Forelimb muscle (tissue), 1 donor: ENCODE data around the gene PIH1D1. TPM values are rescaled to one million over a fixed set of nuclear protein-coding genes. Genes with fewer than 3 reads are reported as not detected.

Experiments used
- DNase-seq: peaks from one replicate; pipeline ENCODE4 v3.0.0-alpha.2; 2013; ENCODE audit warnings: low read depth
- polyA plus RNA-seq: library from polyadenylated mRNA; unstranded; fragments of 120-200 nt; gene quantifications from one replicate; pipeline ENCODE4 v1.2.1, GENCODE V29; 2013; ENCODE audit not compliant: insufficient read length

PIH1D1 gene
- polyA plus RNA-seq, 1 donor, result 43.1 TPM

DNA sequence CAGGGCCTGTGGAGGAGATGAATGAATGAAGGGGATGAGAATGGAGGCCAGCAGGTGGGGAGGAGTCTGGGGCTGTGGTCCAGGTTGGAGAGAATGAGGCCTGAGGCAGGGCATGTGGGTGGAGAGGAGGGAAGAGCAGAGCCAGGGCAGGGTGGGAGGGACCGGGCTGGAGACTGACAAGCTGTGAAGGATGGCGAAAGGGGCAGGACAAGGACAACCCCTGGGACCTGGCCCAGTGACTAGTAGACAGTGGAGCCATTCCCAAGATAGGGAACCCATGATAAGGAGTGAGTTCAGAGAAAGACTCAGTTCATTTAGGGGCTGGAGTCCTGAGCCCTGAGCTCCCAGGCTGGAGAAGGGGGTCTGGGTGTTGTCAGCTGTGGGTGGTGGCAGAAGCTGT, 31.4 kb downstream of the PIH1D1 start:
- DNase-seq, result no peak

DNA sequence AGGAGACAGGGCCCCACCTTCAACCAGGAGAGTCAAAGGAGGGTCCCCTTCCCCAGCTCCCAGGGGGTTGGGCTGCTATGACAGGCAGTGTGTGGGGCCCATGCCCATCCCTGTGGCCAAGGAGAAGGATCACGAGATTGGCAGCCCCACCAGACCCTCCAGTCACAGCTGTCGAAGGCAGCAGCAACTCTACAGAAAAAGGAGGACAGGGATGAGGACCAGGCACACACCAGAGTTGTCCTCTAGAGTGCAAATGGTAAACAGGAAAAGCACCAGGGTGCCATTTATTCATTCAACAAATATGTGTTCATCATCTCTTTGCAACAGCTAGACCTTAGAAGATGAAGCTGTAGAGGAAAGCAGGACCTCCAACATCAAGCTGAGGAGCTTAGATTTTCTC, 32.4 kb downstream of the PIH1D1 start:
- no peak for DNase-seq

DNA sequence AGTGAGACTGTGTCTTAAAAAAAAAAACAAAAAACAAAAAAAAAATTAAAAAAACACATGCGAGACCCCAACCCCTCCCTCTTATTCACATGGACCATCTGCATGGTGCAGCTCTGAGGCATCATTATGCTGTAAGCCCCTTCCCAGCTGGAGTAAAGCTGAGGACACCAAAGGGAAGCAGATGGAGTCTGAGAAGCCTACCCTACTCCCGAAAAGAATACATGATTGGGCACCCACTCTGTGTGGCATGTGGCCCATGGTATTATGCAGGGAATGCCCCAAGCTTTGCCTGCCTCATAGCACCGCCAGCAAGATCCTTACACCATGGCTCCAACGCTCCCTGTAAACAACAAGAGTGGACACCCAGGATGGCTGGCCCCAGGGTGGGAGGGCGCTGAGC, 33.1 kb downstream of the PIH1D1 start:
- DNase-seq, result no peak

DNA sequence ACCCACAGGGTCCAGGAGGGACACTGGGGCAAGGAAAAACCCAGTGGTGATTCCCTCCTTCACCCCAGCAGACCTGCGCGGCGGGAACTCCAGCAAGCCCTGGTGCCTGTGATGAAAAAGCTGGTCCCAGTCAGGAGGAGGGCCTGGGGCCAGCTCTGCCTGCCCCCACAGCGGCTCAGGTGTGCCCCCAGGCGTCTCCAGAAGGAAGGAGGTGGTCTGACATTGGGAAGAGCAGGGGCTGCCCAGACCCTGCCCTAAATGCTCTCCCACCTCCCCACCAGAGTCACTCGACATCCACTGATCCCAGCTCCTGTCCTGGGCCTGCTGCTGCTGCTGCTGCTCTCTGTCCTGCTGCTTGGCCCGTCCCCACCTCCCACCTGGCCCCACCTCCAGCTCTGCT, 34.5 kb downstream of the PIH1D1 start:
- no peak for DNase-seq

DNA sequence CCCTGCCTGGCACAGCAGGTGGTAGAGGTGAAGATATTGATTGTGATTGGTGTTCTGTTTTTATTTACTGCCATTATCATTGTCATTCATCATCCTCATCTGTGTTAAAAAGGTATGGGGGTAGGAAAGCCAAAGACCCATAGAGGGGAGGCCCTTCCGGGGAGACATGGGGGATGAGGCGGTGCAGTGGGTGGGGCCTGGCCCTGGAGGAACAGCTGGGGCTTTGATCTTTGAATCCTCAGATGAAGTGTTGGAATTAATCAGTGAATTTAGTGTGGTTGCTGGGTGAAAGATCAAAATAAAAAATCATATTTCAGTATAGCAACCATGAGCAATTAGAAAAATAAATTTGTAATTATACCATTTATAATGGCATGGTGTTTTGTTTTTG, 35.8 kb downstream of the PIH1D1 start:
- DNase-seq, result no peak

DNA sequence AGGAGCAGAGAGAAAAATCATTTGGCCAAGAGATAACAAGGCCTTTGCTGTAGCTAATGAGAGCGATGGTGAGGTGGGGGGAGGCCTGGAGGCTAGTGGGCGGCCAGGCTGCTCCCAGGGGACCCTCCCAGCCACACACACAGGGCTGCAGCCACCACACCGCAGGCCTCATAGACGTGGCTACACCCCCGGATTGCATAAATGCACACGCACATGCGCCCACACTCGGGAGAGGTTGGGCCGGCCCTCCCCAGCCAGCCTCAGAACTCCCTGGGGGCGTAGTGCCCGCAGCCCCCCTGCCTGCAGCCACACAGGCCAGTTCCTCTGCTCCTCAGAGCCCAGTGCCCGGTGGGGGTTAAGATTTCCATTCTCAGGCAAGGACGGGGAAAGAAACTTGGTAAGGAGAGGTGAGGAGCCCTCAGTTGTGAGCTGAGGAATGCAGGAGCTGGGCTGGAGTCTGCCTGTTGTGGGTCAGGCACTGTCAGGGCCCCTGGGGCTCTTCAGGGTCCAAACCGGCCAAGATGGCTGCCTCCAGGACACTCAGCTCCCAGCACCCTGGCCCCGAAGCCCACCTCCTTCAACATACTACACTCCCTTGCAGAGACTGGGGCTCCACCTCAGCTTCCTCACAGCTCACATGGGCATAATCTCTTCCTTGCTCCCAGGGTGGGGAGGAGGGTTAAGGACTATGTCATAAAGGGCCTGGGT, 36.4 kb downstream of the PIH1D1 start:
- DNase-seq, result no peak

DNA sequence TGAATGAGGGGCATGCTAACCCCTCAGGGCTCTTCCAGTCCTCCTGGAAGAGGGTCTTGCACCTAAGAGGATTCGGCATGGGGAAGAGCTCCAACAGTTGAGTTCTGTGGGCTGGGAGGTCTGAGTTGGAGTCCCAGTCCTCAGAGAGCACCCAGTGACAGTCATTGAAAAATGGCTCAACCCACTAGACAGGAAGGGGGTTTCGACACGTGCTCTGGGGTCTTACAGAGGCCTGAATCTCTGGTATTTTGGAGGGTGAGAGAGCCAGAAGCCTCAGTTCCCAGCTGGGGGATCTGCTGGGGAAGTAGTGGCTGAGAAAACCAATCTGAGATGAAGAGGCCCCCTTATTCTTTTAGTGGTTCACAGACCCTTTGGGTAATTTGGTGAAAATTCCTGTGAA, 37.4 kb downstream of the PIH1D1 start:
- no peak for DNase-seq

DNA sequence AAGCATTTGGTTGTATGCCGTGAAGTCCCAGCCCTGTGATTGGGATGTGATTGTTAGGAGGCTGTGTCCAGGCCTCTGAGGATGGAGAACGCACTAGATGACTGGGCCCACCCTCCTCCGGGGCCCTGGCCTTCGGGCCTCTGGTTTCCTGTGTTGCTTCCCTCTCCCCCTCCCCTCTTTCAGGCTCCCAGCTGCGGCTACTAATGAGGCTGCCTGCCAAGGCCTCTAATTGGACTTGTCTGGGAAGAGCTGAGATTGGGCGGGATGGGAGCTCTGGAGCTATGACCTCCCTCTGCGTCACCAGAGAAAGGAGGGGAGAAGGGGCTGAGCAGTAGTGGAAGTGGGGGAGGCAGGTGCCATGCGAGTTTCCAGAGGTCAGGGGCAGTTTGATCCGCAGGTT, 38.3 kb downstream of the PIH1D1 start:
- peak; percentile 45 for DNase-seq

DNA sequence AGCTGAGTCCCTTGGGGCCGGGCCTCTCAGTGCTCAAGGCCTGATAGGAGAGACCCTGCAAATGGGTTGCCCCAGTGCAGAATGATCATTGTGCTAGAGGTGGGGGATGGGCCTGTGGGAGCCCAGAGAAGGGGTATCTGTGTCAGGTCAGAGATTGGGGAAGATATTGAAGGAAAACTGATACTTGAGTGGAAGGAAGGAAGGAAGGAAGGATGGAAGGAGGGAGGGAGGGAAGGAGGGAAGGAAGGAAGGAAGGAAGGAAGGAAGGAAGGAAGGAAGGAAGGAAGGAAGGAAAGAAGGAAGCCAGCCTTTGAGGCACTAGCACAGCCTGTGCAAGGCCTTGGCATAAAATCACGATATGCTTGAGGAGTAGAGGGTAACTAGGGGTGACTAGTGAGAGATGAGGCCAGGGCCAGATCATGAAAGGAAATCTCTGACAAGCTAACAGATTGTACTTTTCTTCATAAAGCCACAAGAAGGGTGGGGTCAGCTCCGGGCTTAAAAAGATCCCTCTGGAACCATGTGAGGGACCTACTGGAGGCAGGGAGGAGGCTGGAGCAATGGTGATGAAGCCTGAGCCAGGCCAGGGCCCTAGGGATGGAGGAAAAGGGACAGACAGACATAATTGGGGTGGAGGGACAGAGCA, 39.8 kb downstream of the PIH1D1 start:
- no peak for DNase-seq

DNA sequence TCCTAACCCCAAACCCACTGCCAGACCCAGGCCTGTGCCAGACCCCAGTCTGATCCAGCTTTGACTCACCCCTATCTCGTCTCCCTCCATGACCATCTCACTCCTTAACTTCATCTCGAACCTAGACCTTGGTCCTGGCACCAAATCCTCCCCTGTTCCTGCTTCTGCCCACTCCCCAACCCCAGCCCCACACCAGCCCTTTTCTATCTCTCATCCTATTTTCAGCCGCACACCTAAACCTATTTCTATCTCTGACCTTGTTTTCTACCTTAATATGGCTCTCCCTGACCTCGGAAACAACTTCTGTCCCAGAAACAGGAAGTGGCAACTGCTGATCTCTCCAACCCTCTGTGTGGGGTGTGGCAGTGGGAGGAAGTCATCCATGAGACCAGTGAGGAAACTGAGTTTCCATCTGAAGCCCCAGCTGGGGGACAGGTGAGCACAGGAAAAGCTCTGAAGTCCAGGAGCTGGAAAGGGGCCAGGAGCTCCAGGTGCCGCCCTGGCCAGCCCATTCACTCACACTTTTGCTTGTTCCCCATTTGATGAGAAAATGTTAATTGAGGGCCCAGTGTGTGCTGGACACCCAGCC, 42.1 kb downstream of the PIH1D1 start:
- no peak for DNase-seq

DNA sequence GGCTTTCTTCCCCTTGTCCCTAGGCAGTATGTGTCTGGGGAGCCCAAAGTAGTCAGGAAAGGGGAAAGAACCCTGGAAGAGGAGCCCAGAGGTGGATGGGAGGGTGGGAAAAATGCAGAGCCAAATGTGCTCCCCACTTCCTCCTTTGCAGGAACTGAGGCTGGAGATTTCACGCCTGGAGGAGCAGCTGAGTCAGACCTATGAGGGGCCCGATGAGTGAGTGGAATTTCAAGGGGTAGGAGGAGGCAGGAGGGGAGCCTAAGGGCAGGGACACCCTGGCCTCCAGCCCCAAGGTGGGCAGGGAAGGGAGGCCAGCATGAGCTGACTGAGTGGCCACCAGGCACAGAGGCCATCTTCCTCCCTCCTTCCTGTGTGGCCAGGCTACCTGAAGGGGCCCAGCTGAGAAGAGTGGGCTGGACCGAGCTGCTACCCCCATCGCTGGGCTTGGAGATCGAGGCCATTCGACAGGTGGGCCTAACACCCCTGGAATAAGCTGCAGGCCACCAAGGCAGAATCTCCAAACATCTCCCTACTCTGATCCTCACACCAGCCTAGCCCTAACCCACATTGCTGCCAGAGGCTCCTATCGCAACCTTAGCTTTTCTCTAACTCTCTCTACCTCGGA, 42.7 kb downstream of the PIH1D1 start:
- no peak for DNase-seq

DNA sequence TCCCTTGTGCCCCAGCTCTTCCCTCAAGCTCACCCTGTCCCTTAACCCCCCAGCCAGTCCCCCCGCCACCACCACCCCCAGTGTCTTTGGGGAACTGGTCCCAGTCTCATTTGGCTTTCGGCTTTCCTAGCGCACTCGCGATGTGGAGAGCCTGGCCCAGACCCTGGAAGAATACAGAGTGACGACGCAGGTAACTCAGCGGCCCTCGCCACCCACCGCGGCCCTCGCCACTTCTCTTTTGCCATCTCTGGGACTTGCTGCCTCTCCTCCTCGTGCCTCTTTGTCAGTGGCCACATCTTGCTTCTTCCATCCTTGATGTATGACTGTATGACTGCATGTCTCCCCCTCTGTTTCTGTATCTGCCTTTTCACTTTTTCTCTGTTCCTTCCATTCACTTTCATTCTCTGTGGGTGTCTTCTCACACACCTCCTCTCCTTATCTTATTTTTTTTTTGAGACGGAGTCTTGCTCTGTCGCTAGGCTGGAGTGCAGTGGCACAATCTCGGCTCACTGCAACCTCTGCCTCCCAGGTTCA, 44.1 kb downstream of the PIH1D1 start:
- DNase-seq, result no peak

DNA sequence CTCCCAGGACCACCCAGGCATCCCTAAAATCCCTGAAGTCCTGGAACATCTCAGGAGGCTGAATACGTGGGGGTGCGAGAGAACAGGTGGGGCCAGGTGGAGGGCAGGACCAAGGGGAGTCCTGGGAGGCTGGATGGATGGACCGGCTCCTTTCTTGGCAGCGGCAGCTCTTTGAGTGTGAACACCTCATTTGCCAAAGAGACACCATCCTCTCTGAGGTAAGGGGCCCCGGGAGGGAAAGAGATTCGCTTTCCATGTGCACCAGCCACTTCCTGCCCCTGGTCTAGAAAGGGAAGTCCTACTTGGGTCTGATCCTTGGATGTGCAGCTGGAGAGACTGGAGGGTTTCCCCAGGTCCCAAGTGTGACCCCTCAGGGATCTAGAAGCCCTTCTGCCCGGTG, 44.5 kb downstream of the PIH1D1 start:
- DNase-seq, result no peak

DNA sequence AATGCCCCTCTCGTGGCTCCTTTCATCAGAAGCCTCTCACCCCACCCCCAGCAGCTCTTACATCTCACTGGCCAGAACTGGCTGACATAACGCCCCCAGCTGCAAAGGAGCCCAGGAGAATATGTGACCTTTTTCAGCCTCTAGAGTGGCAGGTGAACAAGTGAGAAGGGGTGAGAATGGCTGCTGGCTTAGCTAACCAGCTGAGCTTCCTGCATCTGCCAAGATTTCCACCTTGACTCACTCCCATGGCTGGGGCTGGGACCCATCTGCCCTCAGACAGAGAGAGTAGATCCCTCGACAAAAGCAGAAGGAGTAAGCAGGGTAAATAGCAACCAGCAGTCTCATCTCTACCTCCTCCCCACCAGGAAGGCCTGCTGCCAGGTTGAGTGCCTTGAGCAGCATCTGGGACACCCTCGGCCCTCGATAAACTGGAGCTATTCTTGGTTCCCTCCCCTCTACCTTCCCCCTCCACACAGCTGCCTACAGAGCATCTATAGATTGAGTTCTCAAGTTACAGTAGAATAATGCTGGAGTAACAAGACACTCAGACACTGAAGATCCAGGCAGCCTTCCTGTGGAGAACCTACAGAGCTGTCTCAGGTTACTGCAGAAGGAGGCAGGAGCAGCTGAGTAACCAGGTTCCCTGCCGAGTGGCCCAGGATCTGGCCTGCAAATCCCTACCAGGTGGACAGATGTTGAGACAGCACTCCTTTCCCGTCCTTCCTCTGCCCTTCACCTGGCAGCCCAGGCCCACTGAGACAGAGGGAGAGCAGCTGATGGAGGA, 48.0 kb downstream of the PIH1D1 start:
- no peak for DNase-seq

DNA sequence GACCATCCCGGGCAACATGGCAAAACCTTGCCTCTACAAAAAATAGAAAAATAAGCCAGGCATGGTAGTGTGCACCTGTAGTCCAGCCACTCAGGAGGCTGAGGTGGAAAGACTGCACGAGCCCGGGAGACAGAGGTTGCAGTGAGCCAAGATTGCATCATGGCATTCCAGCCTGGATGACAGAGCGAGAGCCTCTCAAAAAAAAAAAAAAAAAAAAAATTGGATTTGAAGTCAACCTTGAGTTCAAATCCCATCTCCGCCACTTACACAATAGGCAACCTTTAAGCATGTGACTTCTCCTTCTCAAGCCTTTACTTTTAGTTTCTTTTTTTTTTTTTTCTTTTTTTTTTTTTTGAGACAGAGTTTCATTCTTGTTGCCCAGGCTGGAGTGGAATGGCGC, 51.6 kb downstream of the PIH1D1 start:
- DNase-seq, result no peak

DNA sequence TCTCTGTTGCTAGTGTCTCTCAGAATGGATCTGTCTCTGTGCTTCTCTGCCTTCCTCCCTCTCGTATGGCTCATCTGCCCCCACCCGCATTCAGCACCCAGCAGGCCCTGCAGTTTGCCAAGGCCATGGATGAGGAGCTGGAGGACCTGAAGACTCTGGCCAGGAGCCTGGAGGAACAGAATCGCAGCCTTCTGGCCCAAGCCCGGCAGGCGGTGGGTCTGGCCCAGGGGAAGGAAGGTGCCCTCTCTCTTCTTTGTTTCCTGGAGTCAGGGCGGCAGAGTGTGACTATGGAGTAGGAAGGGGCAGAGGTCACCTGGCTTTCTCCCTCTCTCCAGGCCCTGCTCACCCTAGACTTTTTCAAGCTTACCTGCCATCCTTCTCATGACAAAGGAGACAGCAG, 52.7 kb downstream of the PIH1D1 start:
- DNase-seq, result no peak

DNA sequence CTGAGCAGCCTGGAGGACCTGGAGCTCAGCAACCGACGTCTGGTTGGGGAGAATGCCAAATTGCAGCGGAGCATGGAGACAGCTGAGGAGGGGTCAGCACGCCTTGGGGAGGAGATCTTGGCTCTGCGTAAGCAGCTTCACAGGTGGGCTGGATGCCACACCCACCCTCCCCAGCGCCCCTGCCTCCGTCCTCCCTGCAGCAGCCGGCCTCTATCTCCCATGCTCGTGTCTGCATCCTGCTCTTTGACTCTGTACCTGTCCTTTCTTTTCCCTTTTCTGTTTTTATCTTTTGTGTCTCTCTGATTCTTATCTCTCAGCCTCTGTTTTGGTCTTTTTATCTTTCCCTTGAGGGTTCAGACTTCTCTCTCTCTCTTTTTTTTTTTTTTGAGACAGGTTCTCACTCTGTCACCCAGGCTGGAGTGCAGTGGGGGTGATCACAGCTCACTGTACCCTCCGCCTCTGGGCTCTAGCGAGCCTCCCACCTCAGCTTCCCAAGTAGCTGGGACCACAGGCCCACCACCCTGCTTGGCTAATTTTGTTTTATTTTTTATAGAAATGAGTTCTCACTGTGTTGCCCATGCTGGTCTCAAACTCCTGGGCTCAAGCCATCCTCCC, 53.5 kb downstream of the PIH1D1 start:
- DNase-seq, result no peak

DNA sequence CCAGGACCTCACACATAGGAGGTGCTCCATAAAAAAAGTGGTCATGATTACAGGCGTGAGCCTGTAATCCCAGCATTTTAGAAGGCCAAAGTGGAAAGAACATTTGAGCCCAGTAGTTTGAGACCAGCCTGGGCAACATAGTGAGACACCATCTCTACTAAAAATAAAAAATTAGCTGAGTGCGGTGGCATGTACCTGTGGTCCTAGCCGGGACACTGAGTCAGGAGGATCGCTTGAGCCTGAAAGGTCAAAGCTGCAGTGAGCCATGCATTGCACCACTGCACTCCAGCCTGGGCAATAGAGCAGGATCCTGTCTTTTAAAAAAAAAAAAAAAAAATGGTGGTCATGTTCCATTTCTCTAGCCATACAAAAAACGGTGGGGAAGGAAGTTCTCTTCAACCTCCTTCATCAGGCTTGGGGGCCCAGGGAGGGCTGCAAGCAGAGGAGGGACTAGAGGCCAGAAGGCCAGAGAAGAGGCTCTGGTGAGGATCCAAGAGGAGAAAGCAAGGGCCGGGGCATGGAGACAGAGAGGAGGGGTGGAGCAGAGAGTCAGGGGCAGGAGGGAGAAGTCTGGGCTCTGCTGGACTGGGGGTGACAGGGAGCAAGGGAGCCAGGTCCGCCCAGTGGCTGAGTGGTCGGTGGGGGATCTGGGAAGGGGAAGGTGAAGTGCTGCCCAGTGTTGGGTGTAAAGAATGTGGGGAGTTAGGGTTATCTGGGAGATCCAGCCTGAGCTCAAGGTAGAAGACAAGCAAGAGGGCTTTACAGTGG, 54.7 kb downstream of the PIH1D1 start:
- DNase-seq, result no peak
